Gastrocnemius medialis (tissue), 4 donors: ENCODE data around the gene SRSF1.

Source experiments
- POLR2A ChIP-seq, 2 donors: fragments of 450-650 bp; IDR thresholded peaks; one replicate each; pipeline ENCODE4 v1.6.1; 2017; ENCODE audit warnings: antibody characterized with exemption in 2 of 2, mild to moderate bottlenecking in 2 of 2, moderate library complexity in 2 of 2
- TF ChIP-seq, protein P1 (sequence below), 5 experiments: fragments of 450-650 bp in 3 of 5; fragments of 200-600 bp in 2 of 5; sonication (generic) in 2 of 5; IDR thresholded peaks in 4 of 5; conservative IDR thresholded peaks in 1 of 5; 1 replicate in 4 of 5; 2 replicates in 1 of 5; pipeline ENCODE4 v1.5.1; 2016 to 2019; ENCODE audit warnings: antibody characterized with exemption in 5 of 5, mild to moderate bottlenecking in 3 of 5, moderate library complexity in 3 of 5

DNA sequence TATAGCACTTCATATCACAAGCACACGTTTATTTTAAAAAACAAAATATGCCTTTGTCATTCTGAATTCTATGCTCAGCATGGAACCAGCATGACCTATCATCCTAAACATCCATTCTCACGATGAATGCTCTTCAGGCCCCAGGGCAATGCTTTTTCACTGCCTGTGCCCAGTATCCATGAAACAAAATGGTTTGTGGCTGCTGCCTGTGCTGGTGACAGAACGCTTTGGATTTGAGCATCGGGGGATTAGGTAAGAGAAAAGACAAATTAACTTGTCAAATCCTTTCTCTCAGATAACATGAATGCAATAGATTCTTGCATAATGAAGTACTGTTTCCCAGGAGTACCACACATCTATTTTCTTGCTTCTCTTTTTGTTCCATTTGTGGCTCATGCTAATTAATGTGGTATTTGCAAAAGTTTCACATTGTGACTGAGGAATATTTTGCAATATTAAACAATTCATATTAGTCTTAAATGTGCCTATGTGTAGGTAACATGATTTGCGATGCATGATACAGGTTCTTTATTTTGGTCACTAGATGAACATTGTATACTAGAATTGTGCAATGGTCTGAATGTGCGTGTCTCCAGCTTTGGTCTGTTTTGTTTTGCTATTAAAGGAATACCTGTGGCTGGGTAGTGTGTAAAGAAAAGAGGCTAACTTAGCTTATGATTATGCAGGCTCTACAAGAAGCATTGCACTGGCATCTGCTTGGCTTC lies 25.8 kb upstream of the SRSF1 start:
- TF ChIP-seq, protein P1, sequence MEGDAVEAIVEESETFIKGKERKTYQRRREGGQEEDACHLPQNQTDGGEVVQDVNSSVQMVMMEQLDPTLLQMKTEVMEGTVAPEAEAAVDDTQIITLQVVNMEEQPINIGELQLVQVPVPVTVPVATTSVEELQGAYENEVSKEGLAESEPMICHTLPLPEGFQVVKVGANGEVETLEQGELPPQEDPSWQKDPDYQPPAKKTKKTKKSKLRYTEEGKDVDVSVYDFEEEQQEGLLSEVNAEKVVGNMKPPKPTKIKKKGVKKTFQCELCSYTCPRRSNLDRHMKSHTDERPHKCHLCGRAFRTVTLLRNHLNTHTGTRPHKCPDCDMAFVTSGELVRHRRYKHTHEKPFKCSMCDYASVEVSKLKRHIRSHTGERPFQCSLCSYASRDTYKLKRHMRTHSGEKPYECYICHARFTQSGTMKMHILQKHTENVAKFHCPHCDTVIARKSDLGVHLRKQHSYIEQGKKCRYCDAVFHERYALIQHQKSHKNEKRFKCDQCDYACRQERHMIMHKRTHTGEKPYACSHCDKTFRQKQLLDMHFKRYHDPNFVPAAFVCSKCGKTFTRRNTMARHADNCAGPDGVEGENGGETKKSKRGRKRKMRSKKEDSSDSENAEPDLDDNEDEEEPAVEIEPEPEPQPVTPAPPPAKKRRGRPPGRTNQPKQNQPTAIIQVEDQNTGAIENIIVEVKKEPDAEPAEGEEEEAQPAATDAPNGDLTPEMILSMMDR (IDR thresholded peaks at IDR 0.05 in 4 of 5, conservative IDR thresholded peaks at IDR 0.05 in 1 of 5) = no peak
- TF ChIP-seq POLR2A (IDR thresholded peaks at IDR 0.05) = no peak
